Panc1 (cell line): Measurements from ENCODE around the gene SRC. TPM values are rescaled to one million over a fixed set of nuclear protein-coding genes. Genes with fewer than 3 reads are reported as not detected.

Experiments
- ATAC-seq: fragments of 200-7000 bp; cut with Tn5 transposase; 2 replicates; pipeline ENCODE4 v1.9.1; 2020; ENCODE audit warnings: mild to moderate bottlenecking, moderate library complexity
- BruUV-seq: library from RNA; stranded (reverse); fragments of 400-500 nt; replicated peaks from 2 replicates; lab custom pipeline; 2021; lab: Mats Ljungman, UMichigan
- CTCF ChIA-PET: fragments of 300-600 bp; sonication (Branson Sonifier 250); formaldehyde crosslinking; loops from one replicate; lab custom pipeline; 2022; ENCODE audit warnings: antibody characterized with exemption; lab: Charles Lee
- POLR2A ChIA-PET: fragments of 300-600 bp; sonication (Branson Sonifier 250); formaldehyde crosslinking; loops from one replicate; lab custom pipeline; 2022; ENCODE audit warnings: antibody characterized with exemption; lab: Charles Lee
- DNase-seq: peaks from one replicate; pipeline ENCODE4 v3.0.0-alpha.2; 2010; ENCODE audit warnings: low read depth, low spot score
- H3K27ac ChIP-seq: 2 replicates; pipeline ENCODE4 v1.5.1; 2011; ENCODE audit warnings: mild to moderate bottlenecking, low read length, inconsistent platforms
- H3K27me3 ChIP-seq: fragments of 200-500 bp; sonication (Bioruptor generic); 2 replicates; pipeline ENCODE4 v1.6.0; 2014; ENCODE audit warnings: low read length, inconsistent platforms; ENCODE audit not compliant: control insufficient read depth, insufficient read depth
- H3K36me3 ChIP-seq: fragments of 200-500 bp; sonication (Bioruptor generic); 2 replicates; pipeline ENCODE4 v1.5.1; 2014; ENCODE audit warnings: inconsistent platforms, mild to moderate bottlenecking, low read length, moderate library complexity; ENCODE audit not compliant: control insufficient read depth, insufficient read depth
- H3K4me1 ChIP-seq: 2 replicates; pipeline ENCODE4 v1.5.1; 2011; ENCODE audit warnings: inconsistent platforms, mild to moderate bottlenecking, low read length, moderate library complexity; ENCODE audit not compliant: control insufficient read depth, insufficient read depth
- H3K4me3 ChIP-seq, 2 experiments: 2 replicates each; pipeline ENCODE4 v1.5.1; 2011 to 2012; ENCODE audit warnings: low read depth in 2 of 2, low read length in 2 of 2, mild to moderate bottlenecking in 2 of 2, inconsistent platforms in 1 of 2, moderate library complexity in 1 of 2
- H3K9me3 ChIP-seq: fragments of 200-500 bp; sonication (Bioruptor generic); 2 replicates; pipeline ENCODE4 v1.5.1; 2014; ENCODE audit warnings: low read depth, mild to moderate bottlenecking, inconsistent platforms, low read length, moderate library complexity; ENCODE audit not compliant: control insufficient read depth, insufficient read depth
- POLR2AphosphoS5 ChIP-seq: IDR thresholded peaks from 2 replicates; pipeline ENCODE4 v1.6.1; 2012; ENCODE audit warnings: mild to moderate bottlenecking, low read depth, low read length, moderate library complexity
- SIN3A ChIP-seq: IDR thresholded peaks from 2 replicates; pipeline ENCODE4 v1.6.1; 2012; ENCODE audit warnings: low read depth, mild to moderate bottlenecking, low read length, moderate library complexity, borderline replicate concordance; ENCODE audit not compliant: insufficient read depth
- TCF7L2 ChIP-seq: IDR thresholded peaks from 2 replicates; pipeline ENCODE4 v1.6.1; 2011; ENCODE audit warnings: mild to moderate bottlenecking, low read depth, low read length, inconsistent platforms
- in situ Hi-C: cut with HindIII; loops from 2 replicates; pipeline ENCODE4 v1.10.0; 2016; ENCODE audit warnings: low sequenced_read_pairs, low pct_unique_long_range_greater_than_20kb
- intact Hi-C: fragments of 100-400 bp; cut with micrococcal nuclease; formaldehyde crosslinking; loops from one replicate; pipeline ENCODE4 v1.10.0; 2022; ENCODE audit not compliant: unreplicated experiment
- total RNA-seq: library from RNA; stranded (reverse); gene quantifications from one replicate; pipeline ENCODE4 v1.2.1, GENCODE V29; 2021; ENCODE audit not compliant: unreplicated experiment
- TF ChIP-seq, protein P1 (sequence below): fragments of 450-650 bp; IDR thresholded peaks from 2 replicates; pipeline ENCODE4 v1.5.1; 2017; ENCODE audit warnings: mild to moderate bottlenecking
- TF ChIP-seq, protein P2 (sequence below), 2 experiments: IDR thresholded peaks; 2 replicates each; pipeline ENCODE4 v1.6.1; 2011 to 2012; ENCODE audit warnings: low read depth in 2 of 2, control low read depth in 1 of 2, low read length in 1 of 2, mild to moderate bottlenecking in 1 of 2, moderate library complexity in 1 of 2; ENCODE audit not compliant: insufficient read depth in 1 of 2

The SRC gene
- total RNA-seq, 1 experiment from 2014 or later = 24.9 TPM

DNA sequence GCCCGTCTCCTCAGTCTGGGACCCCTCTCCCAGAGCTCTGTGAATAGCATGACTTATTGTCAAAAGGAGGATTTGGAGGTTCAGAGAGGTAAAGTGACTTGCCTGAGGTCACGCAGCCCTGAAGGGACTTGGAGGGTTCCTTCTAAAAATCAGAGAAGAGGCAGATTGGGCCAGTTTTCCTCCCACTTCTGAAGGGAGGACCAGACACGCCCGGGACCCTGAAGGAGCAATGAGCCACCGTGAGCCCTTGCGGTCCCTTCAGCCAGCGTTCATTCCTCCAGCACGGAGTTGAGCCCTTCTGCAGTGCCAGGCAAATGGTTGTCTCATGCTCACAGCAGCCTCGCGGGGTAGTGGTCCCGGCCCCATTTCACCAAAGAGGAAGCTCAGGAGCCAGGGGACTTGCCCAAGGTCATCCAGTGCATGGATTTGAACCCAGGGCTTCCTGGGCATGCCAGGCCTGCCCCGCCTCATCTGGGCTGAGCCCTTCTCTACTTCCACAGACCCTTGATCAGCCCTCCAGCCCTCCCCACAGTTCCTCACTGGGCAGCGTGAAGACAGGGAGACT is 7.4 kb downstream of the SRC start:
- H3K4me1 ChIP-seq = no peaks in the 10 kb centered on the region; the same call in 1 of the 2 replicates
- no peak for ATAC-seq
- H3K36me3 ChIP-seq = no peaks in the 10 kb centered on the region
- no peaks in the 10 kb centered on the region for H3K27me3 ChIP-seq
- ChIA-PET POLR2A (no interaction called here), CTCF (no interaction called here)
- DNase-seq = no peak
- no peaks in the 10 kb centered on the region for H3K9me3 ChIP-seq
- intact Hi-C loops (no loop called here), in situ Hi-C loops (no loop called here)
- H3K27ac ChIP-seq = no peak overlapping the region
- TF ChIP-seq POLR2AphosphoS5 (no peak), SIN3A (no peak), TCF7L2 (no peak)
- TF ChIP-seq, protein P1, sequence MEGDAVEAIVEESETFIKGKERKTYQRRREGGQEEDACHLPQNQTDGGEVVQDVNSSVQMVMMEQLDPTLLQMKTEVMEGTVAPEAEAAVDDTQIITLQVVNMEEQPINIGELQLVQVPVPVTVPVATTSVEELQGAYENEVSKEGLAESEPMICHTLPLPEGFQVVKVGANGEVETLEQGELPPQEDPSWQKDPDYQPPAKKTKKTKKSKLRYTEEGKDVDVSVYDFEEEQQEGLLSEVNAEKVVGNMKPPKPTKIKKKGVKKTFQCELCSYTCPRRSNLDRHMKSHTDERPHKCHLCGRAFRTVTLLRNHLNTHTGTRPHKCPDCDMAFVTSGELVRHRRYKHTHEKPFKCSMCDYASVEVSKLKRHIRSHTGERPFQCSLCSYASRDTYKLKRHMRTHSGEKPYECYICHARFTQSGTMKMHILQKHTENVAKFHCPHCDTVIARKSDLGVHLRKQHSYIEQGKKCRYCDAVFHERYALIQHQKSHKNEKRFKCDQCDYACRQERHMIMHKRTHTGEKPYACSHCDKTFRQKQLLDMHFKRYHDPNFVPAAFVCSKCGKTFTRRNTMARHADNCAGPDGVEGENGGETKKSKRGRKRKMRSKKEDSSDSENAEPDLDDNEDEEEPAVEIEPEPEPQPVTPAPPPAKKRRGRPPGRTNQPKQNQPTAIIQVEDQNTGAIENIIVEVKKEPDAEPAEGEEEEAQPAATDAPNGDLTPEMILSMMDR = no peak
- TF ChIP-seq, protein P2, sequence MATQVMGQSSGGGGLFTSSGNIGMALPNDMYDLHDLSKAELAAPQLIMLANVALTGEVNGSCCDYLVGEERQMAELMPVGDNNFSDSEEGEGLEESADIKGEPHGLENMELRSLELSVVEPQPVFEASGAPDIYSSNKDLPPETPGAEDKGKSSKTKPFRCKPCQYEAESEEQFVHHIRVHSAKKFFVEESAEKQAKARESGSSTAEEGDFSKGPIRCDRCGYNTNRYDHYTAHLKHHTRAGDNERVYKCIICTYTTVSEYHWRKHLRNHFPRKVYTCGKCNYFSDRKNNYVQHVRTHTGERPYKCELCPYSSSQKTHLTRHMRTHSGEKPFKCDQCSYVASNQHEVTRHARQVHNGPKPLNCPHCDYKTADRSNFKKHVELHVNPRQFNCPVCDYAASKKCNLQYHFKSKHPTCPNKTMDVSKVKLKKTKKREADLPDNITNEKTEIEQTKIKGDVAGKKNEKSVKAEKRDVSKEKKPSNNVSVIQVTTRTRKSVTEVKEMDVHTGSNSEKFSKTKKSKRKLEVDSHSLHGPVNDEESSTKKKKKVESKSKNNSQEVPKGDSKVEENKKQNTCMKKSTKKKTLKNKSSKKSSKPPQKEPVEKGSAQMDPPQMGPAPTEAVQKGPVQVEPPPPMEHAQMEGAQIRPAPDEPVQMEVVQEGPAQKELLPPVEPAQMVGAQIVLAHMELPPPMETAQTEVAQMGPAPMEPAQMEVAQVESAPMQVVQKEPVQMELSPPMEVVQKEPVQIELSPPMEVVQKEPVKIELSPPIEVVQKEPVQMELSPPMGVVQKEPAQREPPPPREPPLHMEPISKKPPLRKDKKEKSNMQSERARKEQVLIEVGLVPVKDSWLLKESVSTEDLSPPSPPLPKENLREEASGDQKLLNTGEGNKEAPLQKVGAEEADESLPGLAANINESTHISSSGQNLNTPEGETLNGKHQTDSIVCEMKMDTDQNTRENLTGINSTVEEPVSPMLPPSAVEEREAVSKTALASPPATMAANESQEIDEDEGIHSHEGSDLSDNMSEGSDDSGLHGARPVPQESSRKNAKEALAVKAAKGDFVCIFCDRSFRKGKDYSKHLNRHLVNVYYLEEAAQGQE (IDR thresholded peaks at IDR 0.05; ENCODE audit: insufficient read depth in 1 of 2, low read depth in 2 of 2, low read length in 1 of 2) = no peak
- H3K4me3 ChIP-seq = no peak overlapping the region
- no TSS peak for BruUV-seq

- Histone ChIP-seq H3K27me3 (no peaks in the 10 kb centered on the region), H3K4me3 (no peak overlapping the region), H3K4me1 (no peaks in the 10 kb centered on the region; the same call in 1 of the 2 replicates), H3K27ac (no peak overlapping the region), H3K9me3 (no peaks in the 10 kb centered on the region), H3K36me3 (no peaks in the 10 kb centered on the region)
- POLR2A ChIA-PET = no interaction called here
- CTCF ChIA-PET = no interaction called here
- TF ChIP-seq, protein P1 = no peak
- no peak for TF ChIP-seq POLR2AphosphoS5
- no peak for TF ChIP-seq TCF7L2
- TF ChIP-seq SIN3A = no peak
- TF ChIP-seq, protein P2 (IDR thresholded peaks at IDR 0.05; ENCODE audit: insufficient read depth in 1 of 2, low read depth in 2 of 2, low read length in 1 of 2) = no peak
- intact Hi-C loops (no loop called here), in situ Hi-C loops (no loop called here)
- ATAC-seq (no peak), DNase-seq (no peak)
- no TSS peak for BruUV-seq
Measured at GRCh38 chr20:37354210-37355195, 8.6 kb downstream of the SRC start.
